ENCODE results near the gene LGALSL. TPM values are rescaled to one million over a fixed set of nuclear protein-coding genes. Genes with fewer than 3 reads are reported as not detected.

Gene LGALSL
- total RNA-seq, 1 donor from 2014 or later, result 0.73 TPM

DNA sequence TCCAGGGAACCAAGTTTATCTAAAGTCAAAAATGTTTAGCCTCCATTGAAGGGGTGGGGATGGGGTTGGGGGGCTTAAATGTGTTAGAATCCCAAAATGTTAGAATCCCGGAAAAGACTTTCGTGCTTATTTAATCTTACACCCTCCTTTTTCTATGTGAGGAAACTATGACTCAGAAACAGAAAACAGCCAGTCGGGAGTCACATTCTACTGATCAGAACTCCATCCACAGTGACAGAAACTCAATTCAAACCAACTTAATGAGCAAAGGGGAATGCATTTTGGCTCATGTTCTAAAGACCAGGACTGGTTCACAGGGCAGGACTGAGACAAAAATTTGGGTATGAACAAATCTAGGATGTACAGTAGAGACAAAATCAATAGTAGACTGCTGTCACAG lies 38.3 kb downstream of the LGALSL start:
- intact Hi-C loops (cut with micrococcal nuclease), result no loop called here

DNA sequence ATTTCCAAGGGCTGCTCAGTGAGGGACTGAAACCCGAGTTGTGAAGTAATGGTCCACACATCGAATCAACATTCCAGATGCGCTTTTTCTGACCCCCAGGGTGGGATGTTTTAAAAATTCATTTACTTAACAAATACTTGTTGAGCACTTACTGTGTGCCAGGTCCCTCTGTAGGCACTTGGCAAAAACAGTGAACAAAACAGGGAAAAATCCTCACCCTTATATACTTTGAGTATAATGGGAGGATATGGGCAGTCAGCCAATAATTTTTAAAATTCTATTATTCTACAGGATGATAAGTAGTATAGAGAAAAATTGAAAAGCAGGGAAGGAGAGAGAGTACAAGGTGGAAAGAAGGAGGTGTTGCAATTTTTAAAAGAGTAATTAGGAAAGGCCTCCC lies 38.9 kb downstream of the LGALSL start:
- intact Hi-C loops (cut with micrococcal nuclease), result no loop called here

DNA sequence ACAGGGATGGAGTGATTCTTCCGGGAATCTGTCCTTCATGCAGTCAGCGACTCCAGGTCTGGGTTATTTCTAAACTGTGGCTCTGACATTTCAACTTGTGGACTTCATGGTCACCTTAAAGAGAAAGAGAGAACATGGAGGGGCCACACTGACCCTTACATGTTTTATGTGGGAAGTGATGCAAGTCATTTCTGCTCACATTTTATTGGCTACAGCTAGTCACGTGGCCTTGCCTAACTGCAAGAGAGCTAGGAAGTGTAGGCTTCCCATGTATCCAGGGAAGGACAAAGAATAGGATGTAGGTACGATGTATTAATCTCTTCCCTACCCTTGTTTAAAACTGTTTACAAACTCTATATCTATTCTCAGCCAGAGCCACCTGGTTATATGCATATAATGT lies 39.8 kb downstream of the LGALSL start:
- intact Hi-C loops (cut with micrococcal nuclease), result no loop called here

DNA sequence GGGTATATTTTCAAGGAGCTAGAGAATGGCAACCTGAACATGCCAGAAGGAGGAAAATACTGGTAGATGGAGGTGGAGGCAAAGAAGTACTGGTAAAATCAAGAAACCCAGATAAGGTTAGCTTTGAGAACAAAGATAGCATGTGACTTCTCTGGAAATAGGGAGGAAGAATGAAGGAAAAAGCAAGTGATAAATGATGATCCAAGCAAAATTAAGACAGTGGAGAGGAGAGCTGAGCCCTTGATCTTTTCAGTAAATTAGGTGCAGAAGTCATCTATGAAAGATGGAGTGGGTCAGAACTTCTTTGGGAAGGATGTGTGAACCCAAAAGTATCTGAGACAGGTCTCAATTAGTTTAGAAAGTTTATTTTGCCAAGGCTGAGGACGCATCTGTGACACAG lies 44.5 kb downstream of the LGALSL start:
- intact Hi-C loops (cut with micrococcal nuclease), result no loop called here

DNA sequence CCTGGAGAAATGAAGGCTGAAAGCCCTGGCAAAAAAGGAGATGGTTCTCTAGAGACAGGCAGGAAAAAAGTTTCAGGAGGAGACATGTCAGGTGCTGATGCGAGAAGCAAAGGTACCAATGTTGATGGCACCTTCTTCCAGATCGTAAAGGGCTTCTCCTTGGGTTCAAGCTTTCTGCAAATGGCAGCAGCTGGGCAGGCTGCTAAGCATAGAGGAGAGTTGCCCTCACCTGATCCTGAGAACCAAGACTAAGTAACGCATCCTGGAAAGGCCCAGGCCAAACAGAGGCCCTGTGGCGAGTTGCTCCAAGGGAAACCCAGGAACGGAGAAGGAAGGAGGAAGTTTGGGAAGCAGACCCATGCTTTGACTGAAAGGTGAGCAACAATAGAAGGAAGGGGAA lies 46.6 kb downstream of the LGALSL start:
- intact Hi-C loops (cut with micrococcal nuclease), result no loop called here

DNA sequence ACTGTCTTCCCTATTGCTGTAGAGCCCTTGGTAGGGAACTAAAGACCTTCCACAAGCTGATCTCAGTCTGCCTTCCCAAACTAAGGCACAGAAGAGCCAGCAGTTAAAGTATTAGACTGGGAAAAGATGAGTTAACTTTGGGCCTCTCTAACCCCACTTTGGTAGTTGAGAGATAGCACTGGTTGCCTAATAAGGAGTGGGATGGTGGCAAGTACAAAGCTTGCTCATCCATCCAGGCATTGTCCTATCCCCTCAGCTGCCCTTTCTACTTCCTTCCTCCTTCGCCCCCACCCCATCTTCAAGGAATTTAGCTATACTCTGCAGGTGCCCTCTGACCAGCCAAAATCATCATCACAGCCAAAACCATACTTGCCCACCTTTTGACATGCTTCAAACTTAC lies 48.0 kb downstream of the LGALSL start:
- intact Hi-C loops (cut with micrococcal nuclease), result no loop called here

DNA sequence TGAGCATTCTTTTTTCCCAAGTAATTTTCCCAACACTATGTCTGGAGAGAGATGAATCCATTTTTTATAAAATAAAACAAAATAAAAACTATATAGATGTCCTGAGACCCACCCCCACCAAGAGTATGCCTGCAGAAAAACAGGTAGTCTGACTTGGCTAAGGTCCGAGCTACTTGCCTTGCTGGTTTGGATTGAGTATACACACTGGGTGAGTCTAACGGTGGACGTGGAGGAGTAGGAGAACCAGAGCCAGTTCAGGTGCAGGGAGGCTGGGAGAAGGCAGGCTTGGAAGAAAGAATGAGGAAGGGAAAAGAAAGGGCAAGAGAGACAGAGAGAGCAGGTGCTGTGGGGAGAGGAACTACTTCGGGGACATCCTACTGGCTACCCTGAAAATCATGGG lies 48.9 kb downstream of the LGALSL start:
- intact Hi-C loops (cut with micrococcal nuclease), result no loop called here

DNA sequence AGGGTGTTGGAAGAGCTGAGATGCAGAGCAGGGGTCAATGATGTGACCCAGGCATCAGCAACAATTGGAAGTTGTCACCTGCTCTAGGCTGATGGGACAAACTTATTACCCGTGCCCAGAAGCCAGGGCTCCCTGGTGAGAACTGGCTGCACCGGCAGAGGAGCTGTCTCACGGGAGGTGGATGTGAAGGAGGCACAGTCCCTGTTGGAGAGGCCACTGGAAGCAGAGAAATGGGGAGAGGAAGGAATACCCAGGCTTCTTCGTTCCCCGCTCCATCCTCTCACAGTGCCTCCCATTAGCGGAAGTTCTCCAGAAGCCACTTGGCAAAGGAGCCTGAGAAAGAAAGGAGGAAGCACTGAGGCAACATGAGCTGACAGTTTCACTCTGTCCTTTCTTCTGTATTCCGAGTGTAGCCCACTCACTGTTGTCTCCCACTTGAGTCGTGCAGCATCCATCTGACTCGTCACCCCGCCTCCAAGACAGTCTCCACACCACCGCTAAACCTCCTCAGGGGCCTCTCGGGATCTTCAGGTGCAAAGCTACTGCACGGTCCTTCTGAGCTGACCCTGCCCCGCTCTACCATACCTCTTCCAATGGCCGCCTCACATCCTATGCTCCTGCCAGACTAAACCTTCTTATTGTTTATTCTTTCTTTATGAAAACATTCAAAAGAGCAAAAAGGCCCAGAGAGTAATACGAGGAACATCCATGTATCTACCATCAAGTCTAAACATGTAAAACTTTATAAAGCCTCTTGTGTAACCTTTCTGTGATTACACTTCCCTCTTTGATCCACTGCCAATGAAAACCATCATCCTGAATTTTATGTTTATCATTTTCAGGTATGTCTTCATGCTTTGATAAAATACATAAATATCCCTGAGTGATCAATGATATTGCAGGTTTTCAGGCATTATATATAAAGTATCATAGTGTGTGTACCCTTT lies 51.1 kb downstream of the LGALSL start:
- intact Hi-C loops (cut with micrococcal nuclease), result no loop called here

DNA sequence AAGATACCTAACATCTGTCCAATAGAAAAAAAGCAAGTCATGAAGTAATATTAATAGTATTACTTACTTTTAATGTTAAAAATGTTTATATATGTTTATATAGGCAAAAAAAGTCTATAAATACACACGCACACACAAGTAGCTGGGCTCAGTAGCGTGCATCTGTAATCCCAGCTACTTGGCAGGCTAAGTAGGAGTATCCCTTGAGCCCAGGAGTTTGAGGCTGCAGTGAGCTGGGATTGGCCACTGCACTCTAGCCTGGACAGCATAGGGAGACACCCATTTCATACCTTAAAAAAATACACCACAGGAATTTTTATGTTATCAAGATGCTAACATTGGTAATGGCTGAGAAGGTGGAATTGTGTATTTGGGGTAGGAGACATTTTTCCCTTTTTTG lies 52.7 kb downstream of the LGALSL start:
- intact Hi-C loops (cut with micrococcal nuclease), result no loop called here

Other genes starting within 250 kb of the LGALSL start
- gene AFTPH, start 70.2 kb downstream of the LGALSL start, total RNA-seq, result 31.7 and 33.6 TPM in 2 replicates
- 24.6 and 25.8 TPM in 2 replicates for gene SERTAD2, start 199.8 kb downstream of the LGALSL start, total RNA-seq

Measured in T-helper 2 cell treated with Interferon-gamma antibody and Interleukin-4, amounts not matched to agents 100 ng/mL and 5 ng/mL, for 36 hours (primary cell).